Liver (tissue), 9 donors: ENCODE measurements around the gene HHAT. TPM values are rescaled to one million over a fixed set of nuclear protein-coding genes. Genes with fewer than 3 reads are reported as not detected.

Source experiments
- DNase-seq: peaks from one replicate; pipeline ENCODE4 v3.0.0-alpha.2; 2017; ENCODE audit warnings: low spot score
- H3K27ac ChIP-seq, 2 donors: one replicate each; pipeline ENCODE4 v1.7.0; 2013; ENCODE audit warnings: inconsistent platforms in 2 of 2, low read length in 2 of 2, control low read depth in 1 of 2, low read depth in 1 of 2, mild to moderate bottlenecking in 1 of 2
- H3K27me3 ChIP-seq, 4 donors: one replicate each; pipeline versions ENCODE4 v1.6.1 to v1.7.0; 2013; ENCODE audit warnings: low read length in 3 of 4, inconsistent platforms in 1 of 4, mild to moderate bottlenecking in 1 of 4, moderate library complexity in 1 of 4; ENCODE audit not compliant: control insufficient read depth in 4 of 4, insufficient read depth in 4 of 4
- H3K36me3 ChIP-seq, 4 donors: one replicate each; pipeline versions ENCODE4 v1.6.1 to v1.7.0; 2013; ENCODE audit warnings: low read length in 3 of 4, mild to moderate bottlenecking in 3 of 4, low read depth in 1 of 4, moderate library complexity in 1 of 4; ENCODE audit not compliant: control insufficient read depth in 4 of 4, insufficient read depth in 3 of 4
- H3K4me1 ChIP-seq, 4 donors: one replicate each; pipeline versions ENCODE4 v1.6.1 to v1.7.0; 2013; ENCODE audit warnings: low read length in 3 of 4, mild to moderate bottlenecking in 3 of 4, moderate library complexity in 1 of 4; ENCODE audit not compliant: control insufficient read depth in 4 of 4, insufficient read depth in 4 of 4
- H3K4me3 ChIP-seq, 3 donors: one replicate each; pipeline versions ENCODE4 v1.6.1 to v1.7.0; 2013; ENCODE audit warnings: low read length in 3 of 3, control low read depth in 1 of 3, low read depth in 1 of 3, mild to moderate bottlenecking in 1 of 3
- H3K9ac ChIP-seq, 2 donors: one replicate each; pipeline ENCODE4 v1.7.0; 2013; ENCODE audit warnings: low read length in 2 of 2, mild to moderate bottlenecking in 2 of 2, moderate library complexity in 2 of 2, control low read depth in 1 of 2, low read depth in 1 of 2
- H3K9me3 ChIP-seq, 4 donors: one replicate each; pipeline versions ENCODE4 v1.6.1 to v1.7.0; 2013; ENCODE audit warnings: low read length in 3 of 4; ENCODE audit not compliant: control insufficient read depth in 4 of 4
- ATF3 ChIP-seq: IDR thresholded peaks from 2 replicates; pipeline ENCODE4 v1.6.1; 2016; ENCODE audit warnings: antibody characterized with exemption
- CTCF ChIP-seq: fragments of 150-350 bp; IDR thresholded peaks from 2 replicates; pipeline ENCODE4 v1.5.1; 2017; ENCODE audit warnings: improper control_type of control experiment, low read depth, low read length; ENCODE audit not compliant: missing input control
- EGR1 ChIP-seq, 2 donors: IDR thresholded peaks; 2 replicates each; pipeline ENCODE4 v1.6.1; 2016 to 2018; ENCODE audit warnings: antibody characterized with exemption in 2 of 2, low read depth in 2 of 2
- FOXA1 ChIP-seq: IDR thresholded peaks from 2 replicates; pipeline ENCODE4 v1.6.1; 2016; ENCODE audit warnings: antibody characterized with exemption
- FOXA2 ChIP-seq: IDR thresholded peaks from 2 replicates; pipeline ENCODE4 v1.6.1; 2016; ENCODE audit warnings: antibody characterized with exemption
- GABPA ChIP-seq, 2 donors: IDR thresholded peaks in 1 of 2; conservative IDR thresholded peaks in 1 of 2; 2 replicates each; pipeline ENCODE4 v1.6.1; 2016; ENCODE audit warnings: antibody characterized with exemption in 2 of 2, mild to moderate bottlenecking in 1 of 2, moderate library complexity in 1 of 2
- HNF4A ChIP-seq, 2 donors: conservative IDR thresholded peaks; 2 replicates each; pipeline ENCODE4 v1.6.1; 2016; ENCODE audit warnings: antibody characterized with exemption in 2 of 2, mild to moderate bottlenecking in 2 of 2
- HNF4G ChIP-seq: IDR thresholded peaks from 2 replicates; pipeline ENCODE4 v1.6.1; 2016; ENCODE audit warnings: antibody characterized with exemption
- JUND ChIP-seq, 2 donors: IDR thresholded peaks; 2 replicates each; pipeline ENCODE4 v1.6.1; 2016; ENCODE audit warnings: antibody characterized with exemption in 2 of 2
- MAX ChIP-seq: IDR thresholded peaks from 2 replicates; pipeline ENCODE4 v1.6.1; 2016; ENCODE audit warnings: antibody characterized with exemption
- NR2F2 ChIP-seq: IDR thresholded peaks from 2 replicates; pipeline ENCODE4 v1.6.1; 2016; ENCODE audit warnings: antibody characterized with exemption
- RAD21 ChIP-seq, 2 donors: IDR thresholded peaks; 2 replicates each; pipeline ENCODE4 v1.6.1; 2016; ENCODE audit warnings: antibody characterized with exemption in 2 of 2, mild to moderate bottlenecking in 2 of 2
- REST ChIP-seq: IDR thresholded peaks from 2 replicates; pipeline ENCODE4 v1.6.1; 2016; ENCODE audit warnings: antibody characterized with exemption, mild to moderate bottlenecking
- RXRA ChIP-seq, 2 donors: IDR thresholded peaks; 2 replicates each; pipeline ENCODE4 v1.6.1; 2017 to 2018; ENCODE audit warnings: antibody characterized with exemption in 2 of 2, mild to moderate bottlenecking in 1 of 2
- SP1 ChIP-seq: IDR thresholded peaks from 2 replicates; pipeline ENCODE4 v1.6.1; 2018; ENCODE audit warnings: antibody characterized with exemption, mild to moderate bottlenecking
- TAF1 ChIP-seq: conservative IDR thresholded peaks from 2 replicates; pipeline ENCODE4 v1.6.1; 2016; ENCODE audit warnings: antibody characterized with exemption, mild to moderate bottlenecking
- YY1 ChIP-seq: IDR thresholded peaks from 2 replicates; pipeline ENCODE4 v1.6.1; 2016; ENCODE audit warnings: antibody characterized with exemption, mild to moderate bottlenecking
- ZBTB33 ChIP-seq: IDR thresholded peaks from 2 replicates; pipeline ENCODE4 v1.6.1; 2016; ENCODE audit warnings: antibody characterized with exemption
- WGBS: extraction: QIAGEN DNeasy Blood & Tissue Kit; methylation state at CpG from one replicate; pipeline ENCODE4 v1.1.7; 2013; 5-methylcytosine and 5-hydroxymethylcytosine counted together
- polyA plus RNA-seq, 2 donors: library from polyadenylated mRNA; stranded (reverse) in 1 of 2; unstranded in 1 of 2; fragments of 200-250 nt in 1 of 2; fragments of >200 nt in 1 of 2; fragmentation: Nextera tagmentation in 1 of 2; extraction: Ambion mirVana in 1 of 2; gene quantifications; one replicate each; pipeline versions ENCODE4 v1.2.1 to v1.2.3, GENCODE V29; 2013 to 2015
- total RNA-seq, 2 donors: library from RNA; depleted of rRNA; stranded (reverse); fragments of >200 nt; gene quantifications; one replicate each; pipeline ENCODE4 v1.2.3, GENCODE V29; 2014
- donor health status: healthy.
- donor health status: healthy.
- donor health status: healthy.
- donor health status: healthy.
- donor health status: healthy.

The HHAT gene
- total and polyA plus RNA-seq, 4 donors = 1.3 to 2.2 (median 1.6) TPM

GRCh38 chr1:210372491-210372890 lies 43.8 kb downstream of the HHAT start:
- Histone ChIP-seq H3K27me3 (no peaks in the 10 kb centered on the region), H3K27ac (no peak overlapping the region), H3K9me3 (no peaks in the 10 kb centered on the region), H3K9ac (no peak overlapping the region), H3K4me3 (no peak overlapping the region), H3K4me1 (peaks cover 5 to 34% (median 23%) of the 10 kb centered on the region in 4 donors), H3K36me3 (no peaks in the 10 kb centered on the region)
- TF ChIP-seq MAX (no peak), ZBTB33 (no peak), NR2F2 (no peak), EGR1 (IDR thresholded peaks at IDR 0.05; ENCODE audit: low read depth in 2 of 2) (no peak), REST (no peak), HNF4A (conservative IDR thresholded peaks at IDR 0.05) (no peak), FOXA1 (no peak), FOXA2 (no peak), HNF4G (no peak), SP1 (no peak), YY1 (no peak), JUND (IDR thresholded peaks at IDR 0.05) (no peak), RXRA (IDR thresholded peaks at IDR 0.05) (no peak), GABPA (IDR thresholded peaks at IDR 0.05 in 1 of 2, conservative IDR thresholded peaks at IDR 0.05 in 1 of 2) (no peak), RAD21 (IDR thresholded peaks at IDR 0.05) (no peak), ATF3 (no peak), CTCF (no peak), TAF1 (no peak)
- DNase-seq = no peak
- WGBS = 93% methylated on average over 2 of the region's 2 CpGs
